Ishikawa (cell line): ENCODE measurements around the gene NDN.

Source experiments
- CEBPB ChIP-seq: IDR thresholded peaks from 2 replicates; pipeline ENCODE4 v1.6.1; 2012
- CREB1 ChIP-seq: IDR thresholded peaks from 2 replicates; pipeline ENCODE4 v1.6.1; 2012; ENCODE audit warnings: low read depth
- EGR1 ChIP-seq: IDR thresholded peaks from 2 replicates; pipeline ENCODE4 v1.6.1; 2012
- EP300 ChIP-seq: IDR thresholded peaks from 2 replicates; pipeline ENCODE4 v1.6.1; 2012; ENCODE audit warnings: borderline replicate concordance
- FOXM1 ChIP-seq: IDR thresholded peaks from 2 replicates; pipeline ENCODE4 v1.6.1; 2012; ENCODE audit warnings: low read depth, borderline replicate concordance
- MAX ChIP-seq: IDR thresholded peaks from 2 replicates; pipeline ENCODE4 v1.6.1; 2012
- NFIC ChIP-seq: IDR thresholded peaks from 2 replicates; pipeline ENCODE4 v1.6.1; 2012
- RAD21 ChIP-seq: IDR thresholded peaks from 2 replicates; pipeline ENCODE4 v1.6.1; 2012; ENCODE audit warnings: low read depth
- REST ChIP-seq: IDR thresholded peaks from 2 replicates; pipeline ENCODE4 v1.6.1; 2012; ENCODE audit warnings: low read depth, mild to moderate bottlenecking
- TEAD4 ChIP-seq: IDR thresholded peaks from 2 replicates; pipeline ENCODE4 v1.6.1; 2012
- USF1 ChIP-seq: IDR thresholded peaks from 2 replicates; pipeline ENCODE4 v1.6.1; 2012
- YY1 ChIP-seq: IDR thresholded peaks from 2 replicates; pipeline ENCODE4 v1.6.1; 2012; ENCODE audit warnings: low read depth
- ZBTB7A ChIP-seq: IDR thresholded peaks from 2 replicates; pipeline ENCODE4 v1.6.1; 2012; ENCODE audit warnings: low read depth

GRCh38 chr15:23687143-23687470 is at the start of gene NDN:
- TF ChIP-seq EP300, result no peak
- no peak for TF ChIP-seq ZBTB7A
- TF ChIP-seq MAX, result no peak
- no peak for TF ChIP-seq REST
- TF ChIP-seq NFIC, result no peak
- no peak for TF ChIP-seq CREB1
- TF ChIP-seq USF1, result no peak
- no peak for TF ChIP-seq RAD21
- no peak for TF ChIP-seq FOXM1
- TF ChIP-seq CEBPB, result no peak
- TF ChIP-seq TEAD4, result no peak
- TF ChIP-seq YY1, result no peak
- TF ChIP-seq EGR1, result no peak
